ENCODE results near the gene SLC25A21.

DNA sequence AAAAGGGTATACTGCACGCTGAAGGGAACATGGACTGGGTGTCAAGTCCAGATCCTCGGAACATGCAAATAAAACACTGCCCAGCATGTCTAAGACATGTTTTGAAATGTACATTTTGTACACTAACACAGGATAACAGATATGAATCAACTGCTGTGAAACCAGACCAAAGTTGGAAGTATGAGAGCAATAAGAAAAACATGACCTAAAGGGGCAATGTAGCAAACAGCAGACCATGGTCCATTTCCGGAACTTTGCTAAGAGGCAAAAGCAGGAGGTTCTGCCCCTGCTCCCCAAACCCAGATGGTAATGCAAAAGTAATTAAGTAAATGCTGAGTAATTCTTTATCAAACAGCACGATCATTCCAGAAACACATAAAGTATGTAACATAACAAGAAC is 125.2 kb downstream of the SLC25A21 start:
- TF ChIP-seq, protein P1, sequence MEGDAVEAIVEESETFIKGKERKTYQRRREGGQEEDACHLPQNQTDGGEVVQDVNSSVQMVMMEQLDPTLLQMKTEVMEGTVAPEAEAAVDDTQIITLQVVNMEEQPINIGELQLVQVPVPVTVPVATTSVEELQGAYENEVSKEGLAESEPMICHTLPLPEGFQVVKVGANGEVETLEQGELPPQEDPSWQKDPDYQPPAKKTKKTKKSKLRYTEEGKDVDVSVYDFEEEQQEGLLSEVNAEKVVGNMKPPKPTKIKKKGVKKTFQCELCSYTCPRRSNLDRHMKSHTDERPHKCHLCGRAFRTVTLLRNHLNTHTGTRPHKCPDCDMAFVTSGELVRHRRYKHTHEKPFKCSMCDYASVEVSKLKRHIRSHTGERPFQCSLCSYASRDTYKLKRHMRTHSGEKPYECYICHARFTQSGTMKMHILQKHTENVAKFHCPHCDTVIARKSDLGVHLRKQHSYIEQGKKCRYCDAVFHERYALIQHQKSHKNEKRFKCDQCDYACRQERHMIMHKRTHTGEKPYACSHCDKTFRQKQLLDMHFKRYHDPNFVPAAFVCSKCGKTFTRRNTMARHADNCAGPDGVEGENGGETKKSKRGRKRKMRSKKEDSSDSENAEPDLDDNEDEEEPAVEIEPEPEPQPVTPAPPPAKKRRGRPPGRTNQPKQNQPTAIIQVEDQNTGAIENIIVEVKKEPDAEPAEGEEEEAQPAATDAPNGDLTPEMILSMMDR (IDR thresholded peaks at IDR 0.05) = no peak
- TF ChIP-seq POLR2A (IDR thresholded peaks at IDR 0.05) = no peak
- no peak for TF ChIP-seq POLR2AphosphoS5 (IDR thresholded peaks at IDR 0.05)
- no peak for TF ChIP-seq EP300 (IDR thresholded peaks at IDR 0.05)

All from stomach (tissue), 4 donors.